Endothelial cell of umbilical vein (primary cell): ENCODE results near the gene SLC5A6. TPM values are rescaled to one million over a fixed set of nuclear protein-coding genes. Genes with fewer than 3 reads are reported as not detected.

Experiments used
- BruUV-seq: library from RNA; stranded (reverse); fragments of 400-500 nt; replicated peaks from 2 replicates; lab custom pipeline; 2021; lab: Mats Ljungman, UMichigan
- CTCF ChIA-PET: fragments of 300-600, 350-600 bp; sonication (Branson Sonifier 250); formaldehyde crosslinking; loops from one replicate; lab custom pipeline; 2021; ENCODE audit warnings: antibody characterized with exemption, inconsistent platforms; lab: Charles Lee
- POLR2A ChIA-PET: fragments of 300-600, 350-600 bp; sonication (Branson Sonifier 250); formaldehyde crosslinking; loops from one replicate; lab custom pipeline; 2021; ENCODE audit warnings: antibody characterized with exemption, inconsistent platforms; lab: Charles Lee
- DNase-seq: peaks from one replicate; pipeline ENCODE4 v3.0.0-alpha.2; 2011; ENCODE audit warnings: low read depth, low spot score
- FAIRE-seq: peaks from 2 replicates; lab custom pipeline; 2011; peaks lifted over from hg19 to GRCh38; lab: Jason Lieb, UNC
- H2AFZ ChIP-seq: 2 replicates; pipeline ENCODE4 v1.6.0; 2012; ENCODE audit warnings: low read depth, low read length, control low read depth, inconsistent platforms
- H3K27ac ChIP-seq: 2 replicates; pipeline ENCODE4 v1.5.1; 2011; ENCODE audit warnings: low read depth, mild to moderate bottlenecking, control low read depth, low read length, moderate library complexity; ENCODE audit not compliant: insufficient read depth
- H3K27me3 ChIP-seq, 2 experiments: 2 replicates each; pipeline versions ENCODE4 v1.6.0 to v1.6.1; 2011; ENCODE audit warnings: low read length in 2 of 2, mixed read lengths in 1 of 2; ENCODE audit not compliant: control insufficient read depth in 2 of 2, insufficient read depth in 2 of 2
- H3K36me3 ChIP-seq, 2 experiments: 2 replicates in 1 of 2; 3 replicates in 1 of 2; pipeline ENCODE4 v1.5.1; 2011; ENCODE audit warnings: low read length in 2 of 2, mild to moderate bottlenecking in 1 of 2, moderate library complexity in 1 of 2; ENCODE audit not compliant: control insufficient read depth in 2 of 2, insufficient read depth in 2 of 2; ENCODE audit errors: extremely low read depth in 1 of 2
- H3K4me1 ChIP-seq: 3 replicates; pipeline ENCODE4 v1.5.1; 2011; ENCODE audit warnings: mild to moderate bottlenecking, low read length; ENCODE audit not compliant: control insufficient read depth, insufficient read depth; ENCODE audit errors: extremely low read depth
- H3K4me2 ChIP-seq: 2 replicates; pipeline ENCODE4 v1.6.1; 2011; ENCODE audit warnings: low read length, control low read depth, mixed read lengths; ENCODE audit not compliant: insufficient read depth
- H3K4me3 ChIP-seq, 3 experiments: fragments of 200-600 bp in 1 of 3; sonication (generic), shearing (Covaris generic) in 1 of 3; replicated peaks in 1 of 3; 2 replicates each; pipeline ENCODE4 v1.5.1; 2011 to 2016; ENCODE audit warnings: control low read depth in 3 of 3, low read length in 3 of 3, mild to moderate bottlenecking in 2 of 3, inconsistent platforms in 1 of 3, low read depth in 1 of 3, moderate library complexity in 1 of 3; ENCODE audit not compliant: insufficient read depth in 1 of 3
- H3K79me2 ChIP-seq: 2 replicates; pipeline ENCODE4 v1.6.0; 2012; ENCODE audit warnings: low read length, inconsistent platforms; ENCODE audit not compliant: control insufficient read depth, insufficient read depth
- H3K9ac ChIP-seq: replicated peaks from 2 replicates; pipeline ENCODE3; 2011; ENCODE audit warnings: low read length, control low read depth; ENCODE audit not compliant: insufficient read depth; ENCODE audit errors: extremely low read depth
- H3K9me1 ChIP-seq: replicated peaks from 3 replicates; pipeline ENCODE4 v1.6.0; 2011; ENCODE audit warnings: mild to moderate bottlenecking, low read length; ENCODE audit not compliant: control insufficient read depth, insufficient read depth; ENCODE audit errors: extremely low read depth
- H3K9me3 ChIP-seq: replicated peaks from 2 replicates; pipeline ENCODE4 v1.5.1; 2012; ENCODE audit warnings: low read length, inconsistent platforms; ENCODE audit not compliant: control insufficient read depth, insufficient read depth
- H4K20me1 ChIP-seq: replicated peaks from 2 replicates; pipeline ENCODE3; 2011; ENCODE audit warnings: mild to moderate bottlenecking, low read length; ENCODE audit not compliant: control insufficient read depth, insufficient read depth; ENCODE audit errors: extremely low read depth
- EZH2 ChIP-seq: IDR thresholded peaks from 2 replicates; pipeline ENCODE4 v1.6.1; 2012; ENCODE audit warnings: borderline replicate concordance, low read depth, mild to moderate bottlenecking, moderate library complexity, low read length, inconsistent platforms; ENCODE audit not compliant: severe bottlenecking
- FOS ChIP-seq: IDR thresholded peaks from 2 replicates; pipeline ENCODE4 v1.6.1; 2011; ENCODE audit warnings: mild to moderate bottlenecking, low read length, moderate library complexity, borderline replicate concordance; ENCODE audit not compliant: insufficient read depth
- GATA2 ChIP-seq: IDR thresholded peaks from 2 replicates; pipeline ENCODE4 v1.7.0; 2011; ENCODE audit warnings: low read depth, mild to moderate bottlenecking, moderate library complexity, mixed read lengths, low read length; ENCODE audit not compliant: insufficient read length, insufficient read depth
- JUN ChIP-seq: IDR thresholded peaks from 2 replicates; pipeline ENCODE4 v1.6.1; 2011; ENCODE audit warnings: borderline replicate concordance, low read depth; ENCODE audit not compliant: insufficient read length, insufficient read depth
- MYC ChIP-seq: IDR thresholded peaks from one replicate; pipeline ENCODE4 v1.6.1; 2011; ENCODE audit warnings: mild to moderate bottlenecking, low read depth, low read length
- POLR2A ChIP-seq: IDR thresholded peaks from 2 replicates; pipeline ENCODE4 v1.6.1; 2012; ENCODE audit warnings: low read depth, mild to moderate bottlenecking, control low read depth, low read length
- POLR2AphosphoS5 ChIP-seq: IDR thresholded peaks from 2 replicates; pipeline ENCODE4 v1.6.1; 2012; ENCODE audit warnings: low read depth, mild to moderate bottlenecking, control low read depth, low read length, moderate library complexity; ENCODE audit not compliant: insufficient read depth
- dilution Hi-C: fragments of 300-500 bp; cut with MboI; formaldehyde crosslinking; loops from one replicate; pipeline ENCODE4 v1.15.0; 2019; ENCODE audit warnings: low sequenced_read_pairs; ENCODE audit not compliant: extremely low pct_ligation_motif_present
- intact Hi-C: fragments of 100-400 bp; cut with micrococcal nuclease; formaldehyde crosslinking; loops from one replicate; pipeline ENCODE4 v1.10.0; 2022
- polyA plus RNA-seq, 4 experiments: library from polyadenylated mRNA; depleted of rRNA in 3 of 4; stranded (reverse) in 3 of 4; unstranded in 1 of 4; fragments of >200 nt; gene quantifications; 2 replicates each; pipeline versions ENCODE4 v1.2.1 to v1.2.3, GENCODE V29; 2011 to 2012; ENCODE audit warnings: missing spikeins in 1 of 4
- total RNA-seq: library from RNA; stranded (reverse); gene quantifications from 2 replicates; pipeline ENCODE4 v1.2.3, GENCODE V29; 2021
- TF ChIP-seq, protein P1 (sequence below), 2 donors: IDR thresholded peaks; 1 replicate in 1 of 2; 2 replicates in 1 of 2; pipeline ENCODE4 v1.5.1; 2011; ENCODE audit warnings: low read length in 2 of 2, mild to moderate bottlenecking in 2 of 2, moderate library complexity in 2 of 2, control low read depth in 1 of 2, inconsistent platforms in 1 of 2, low read depth in 1 of 2; ENCODE audit not compliant: insufficient read depth in 1 of 2; ENCODE audit errors: extremely low read depth in 1 of 2
- TF ChIP-seq, protein P2 (sequence below): IDR thresholded peaks from 2 replicates; pipeline ENCODE4 v1.6.1; 2011; ENCODE audit not compliant: insufficient read depth, insufficient read length

SLC5A6 gene
- total and polyA plus RNA-seq, 2 donors (not counting 3 experiments of a cell fraction or from before 2014, with no cell fraction given) = 52.0 to 92.5 TPM

- no peaks in the 10 kb centered on the region for H3K4me1 ChIP-seq
- DNase-seq (no peak), FAIRE-seq (no peak)
- H4K20me1 ChIP-seq = no peaks in the 10 kb centered on the region
- dilution Hi-C loops = no loop called here
- H3K9ac ChIP-seq = no peak overlapping the region
- intact Hi-C loops = no loop called here
- no peaks in the 10 kb centered on the region for H3K27me3 ChIP-seq
- no peak for TF ChIP-seq EZH2
- TF ChIP-seq POLR2AphosphoS5 = no peak
- TF ChIP-seq, protein P1, sequence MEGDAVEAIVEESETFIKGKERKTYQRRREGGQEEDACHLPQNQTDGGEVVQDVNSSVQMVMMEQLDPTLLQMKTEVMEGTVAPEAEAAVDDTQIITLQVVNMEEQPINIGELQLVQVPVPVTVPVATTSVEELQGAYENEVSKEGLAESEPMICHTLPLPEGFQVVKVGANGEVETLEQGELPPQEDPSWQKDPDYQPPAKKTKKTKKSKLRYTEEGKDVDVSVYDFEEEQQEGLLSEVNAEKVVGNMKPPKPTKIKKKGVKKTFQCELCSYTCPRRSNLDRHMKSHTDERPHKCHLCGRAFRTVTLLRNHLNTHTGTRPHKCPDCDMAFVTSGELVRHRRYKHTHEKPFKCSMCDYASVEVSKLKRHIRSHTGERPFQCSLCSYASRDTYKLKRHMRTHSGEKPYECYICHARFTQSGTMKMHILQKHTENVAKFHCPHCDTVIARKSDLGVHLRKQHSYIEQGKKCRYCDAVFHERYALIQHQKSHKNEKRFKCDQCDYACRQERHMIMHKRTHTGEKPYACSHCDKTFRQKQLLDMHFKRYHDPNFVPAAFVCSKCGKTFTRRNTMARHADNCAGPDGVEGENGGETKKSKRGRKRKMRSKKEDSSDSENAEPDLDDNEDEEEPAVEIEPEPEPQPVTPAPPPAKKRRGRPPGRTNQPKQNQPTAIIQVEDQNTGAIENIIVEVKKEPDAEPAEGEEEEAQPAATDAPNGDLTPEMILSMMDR (IDR thresholded peaks at IDR 0.05; ENCODE audit: extremely low read depth in 1 of 2, insufficient read depth in 1 of 2, low read depth in 1 of 2, low read length in 2 of 2) = no peak
- TF ChIP-seq JUN = no peak
- TF ChIP-seq, protein P2, sequence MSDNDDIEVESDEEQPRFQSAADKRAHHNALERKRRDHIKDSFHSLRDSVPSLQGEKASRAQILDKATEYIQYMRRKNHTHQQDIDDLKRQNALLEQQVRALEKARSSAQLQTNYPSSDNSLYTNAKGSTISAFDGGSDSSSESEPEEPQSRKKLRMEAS = no peak
- TF ChIP-seq MYC = no peak
- no peak for TF ChIP-seq FOS
- TF ChIP-seq GATA2 = no peak
- TF ChIP-seq POLR2A = no peak
- H3K4me3 ChIP-seq = no peak overlapping the region
- H3K27ac ChIP-seq = no peak overlapping the region
- POLR2A ChIA-PET = no interaction called here
- peaks cover 24 to 44% of the 10 kb centered on the region in 2 experiments for H3K36me3 ChIP-seq
- no peak overlapping the region for H2AFZ ChIP-seq
- no peak overlapping the region for H3K4me2 ChIP-seq
- no peaks in the 10 kb centered on the region for H3K79me2 ChIP-seq
- no peaks in the 10 kb centered on the region for H3K9me3 ChIP-seq
- H3K9me1 ChIP-seq = no peaks in the 10 kb centered on the region
- CTCF ChIA-PET = no interaction called here
- no TSS peak for BruUV-seq
These were observed 10.4 kb downstream of the SLC5A6 start for GRCh38 chr2:27201675-27202074.
